OCI-LY1 (cell line): ENCODE results near the gene CPPED1.

ENCODE experiments used
- H2AFZ ChIP-seq: fragments of 200-600 bp; sonication (generic), shearing (Covaris generic); 2 replicates; pipeline ENCODE4 v1.6.0; 2014; ENCODE audit warnings: antibody characterized with exemption, mild to moderate bottlenecking, low read length
- H3F3A ChIP-seq: fragments of 200-600 bp; sonication (generic), shearing (Covaris generic); 2 replicates; pipeline ENCODE4 v1.6.0; 2014; ENCODE audit warnings: mild to moderate bottlenecking, antibody characterized with exemption, low read length, moderate library complexity; ENCODE audit not compliant: insufficient read depth
- H3K27ac ChIP-seq: fragments of 200-600 bp; sonication (generic); 2 replicates; pipeline ENCODE4 v1.5.1; 2014; ENCODE audit warnings: low read length, mixed run types, mild to moderate bottlenecking, low read depth; ENCODE audit not compliant: poor library complexity, severe bottlenecking
- H3K27me3 ChIP-seq: fragments of 200-600 bp; sonication (generic); 2 replicates; pipeline ENCODE4 v1.6.0; 2014; ENCODE audit warnings: antibody characterized with exemption, mild to moderate bottlenecking, low read length, moderate library complexity; ENCODE audit not compliant: insufficient read depth
- H3K36me3 ChIP-seq: fragments of 200-600 bp; sonication (generic); 2 replicates; pipeline ENCODE4 v1.6.1; 2014; ENCODE audit warnings: mild to moderate bottlenecking, antibody characterized with exemption, low read length, moderate library complexity, mixed read lengths; ENCODE audit not compliant: insufficient read depth
- H3K4me1 ChIP-seq: fragments of 200-600 bp; sonication (generic); 2 replicates; pipeline ENCODE4 v1.5.1; 2014; ENCODE audit warnings: mild to moderate bottlenecking, low read length, moderate library complexity; ENCODE audit not compliant: insufficient read depth, severe bottlenecking
- H3K4me2 ChIP-seq: fragments of 200-600 bp; sonication (generic), shearing (Covaris generic); 2 replicates; pipeline ENCODE4 v1.6.1; 2014; ENCODE audit warnings: low read length
- H3K4me3 ChIP-seq: fragments of 200-600 bp; sonication (generic); 2 replicates; pipeline ENCODE4 v1.5.1; 2014; ENCODE audit warnings: low read length, low read depth, mild to moderate bottlenecking, mixed read lengths; ENCODE audit not compliant: poor library complexity, severe bottlenecking
- H3K79me2 ChIP-seq: fragments of 200-600 bp; shearing (Covaris generic); 2 replicates; pipeline ENCODE4 v1.6.1; 2016; ENCODE audit warnings: mixed run types, low read length, mixed read lengths; ENCODE audit not compliant: insufficient read depth
- H3K9ac ChIP-seq: fragments of 200-600 bp; sonication (generic), shearing (Covaris generic); 2 replicates; pipeline ENCODE4 v1.6.1; 2014; ENCODE audit warnings: mild to moderate bottlenecking, low read length, mixed read lengths
- H3K9me2 ChIP-seq: fragments of 200-600 bp; sonication (generic), shearing (Covaris generic); 2 replicates; pipeline ENCODE4 v1.6.1; 2014; ENCODE audit warnings: low read depth, mild to moderate bottlenecking, low read length, mixed read lengths
- H3K9me3 ChIP-seq: fragments of 200-600 bp; shearing (Covaris generic); 2 replicates; pipeline ENCODE4 v1.6.1; 2014; ENCODE audit warnings: low read length, mixed read lengths
- H4K20me1 ChIP-seq: fragments of 200-600 bp; sonication (generic), shearing (Covaris generic); 2 replicates; pipeline ENCODE4 v1.6.0; 2016; ENCODE audit warnings: mild to moderate bottlenecking, low read length; ENCODE audit not compliant: insufficient read depth
- EZH2 ChIP-seq: fragments of 200-600 bp; sonication (generic), shearing (Covaris generic); IDR thresholded peaks from 2 replicates; pipeline ENCODE4 v1.8.0; 2017; ENCODE audit warnings: borderline replicate concordance, mixed run types, mild to moderate bottlenecking, antibody characterized with exemption, low read length, moderate library complexity, mixed read lengths
- TF ChIP-seq, protein P1 (sequence below): fragments of 200-600 bp; sonication (generic), shearing (Covaris generic); IDR thresholded peaks from 2 replicates; pipeline ENCODE4 v1.5.1; 2017; ENCODE audit warnings: mild to moderate bottlenecking, antibody characterized with exemption, low read length, moderate library complexity, mixed read lengths

CPPED1 gene

DNA sequence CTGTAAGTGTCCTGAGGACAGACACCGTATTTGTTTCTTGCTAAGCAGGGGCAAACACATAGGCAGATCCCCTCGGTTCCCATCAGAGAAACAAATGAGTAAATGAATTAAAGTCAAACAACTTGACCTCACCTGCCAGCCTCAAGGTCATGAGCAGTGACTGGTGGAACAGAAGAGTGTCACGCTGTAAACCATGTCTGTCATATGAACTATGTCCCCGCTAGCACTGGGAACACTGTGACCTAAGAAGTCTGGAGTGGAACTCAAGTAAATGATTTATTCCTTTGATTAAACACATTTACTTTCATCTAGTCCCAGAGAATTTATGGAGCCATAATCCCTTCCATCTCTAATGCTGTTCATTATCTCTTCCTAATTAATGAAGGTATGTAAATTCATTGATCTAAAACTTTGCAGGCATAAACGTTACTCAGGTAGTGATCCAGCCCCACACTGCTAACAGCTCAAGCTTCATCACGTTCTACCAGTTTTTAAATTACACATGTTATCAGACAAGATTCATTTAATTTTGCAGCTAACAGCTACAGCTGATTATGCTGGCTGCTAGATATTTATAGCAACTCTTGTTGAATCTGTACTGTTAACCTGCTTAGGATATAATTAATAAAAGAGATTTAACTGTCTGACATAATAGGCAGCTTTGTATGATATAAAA is 38.7 kb downstream of the CPPED1 start:
- Histone ChIP-seq H3K4me1 (peaks cover under 1% of the 10 kb centered on the region), H3K9ac (no peak overlapping the region), H3F3A (no peaks in the 10 kb centered on the region), H3K4me3 (no peak overlapping the region), H3K4me2 (no peak overlapping the region), H4K20me1 (no peaks in the 10 kb centered on the region), H3K9me2 (no peaks in the 10 kb centered on the region), H3K9me3 (no peaks in the 10 kb centered on the region), H3K27me3 (no peaks in the 10 kb centered on the region), H3K36me3 (no peaks in the 10 kb centered on the region), H3K79me2 (no peaks in the 10 kb centered on the region), H2AFZ (no peak overlapping the region), H3K27ac (no peak overlapping the region)
- TF ChIP-seq EZH2: no peak

DNA sequence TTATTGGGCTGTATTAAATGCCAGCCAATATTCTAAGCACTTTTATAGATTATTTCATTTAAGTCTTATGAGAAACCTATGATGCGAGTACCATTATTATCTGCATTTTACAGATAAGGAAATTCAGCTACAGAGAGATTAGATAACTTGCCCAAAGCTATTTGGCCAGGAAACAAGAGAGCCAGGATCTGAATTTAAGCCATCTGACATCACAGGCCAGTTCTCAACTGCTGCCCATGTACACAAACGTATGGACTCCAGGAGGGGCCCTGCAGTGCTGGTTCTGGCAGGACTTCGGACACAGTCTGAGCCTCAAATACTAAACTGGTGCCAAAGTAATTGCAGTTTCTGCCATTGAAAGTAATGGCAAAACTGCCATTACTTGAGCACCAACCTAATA is 40.2 kb downstream of the CPPED1 start:
- TF ChIP-seq, protein P1, sequence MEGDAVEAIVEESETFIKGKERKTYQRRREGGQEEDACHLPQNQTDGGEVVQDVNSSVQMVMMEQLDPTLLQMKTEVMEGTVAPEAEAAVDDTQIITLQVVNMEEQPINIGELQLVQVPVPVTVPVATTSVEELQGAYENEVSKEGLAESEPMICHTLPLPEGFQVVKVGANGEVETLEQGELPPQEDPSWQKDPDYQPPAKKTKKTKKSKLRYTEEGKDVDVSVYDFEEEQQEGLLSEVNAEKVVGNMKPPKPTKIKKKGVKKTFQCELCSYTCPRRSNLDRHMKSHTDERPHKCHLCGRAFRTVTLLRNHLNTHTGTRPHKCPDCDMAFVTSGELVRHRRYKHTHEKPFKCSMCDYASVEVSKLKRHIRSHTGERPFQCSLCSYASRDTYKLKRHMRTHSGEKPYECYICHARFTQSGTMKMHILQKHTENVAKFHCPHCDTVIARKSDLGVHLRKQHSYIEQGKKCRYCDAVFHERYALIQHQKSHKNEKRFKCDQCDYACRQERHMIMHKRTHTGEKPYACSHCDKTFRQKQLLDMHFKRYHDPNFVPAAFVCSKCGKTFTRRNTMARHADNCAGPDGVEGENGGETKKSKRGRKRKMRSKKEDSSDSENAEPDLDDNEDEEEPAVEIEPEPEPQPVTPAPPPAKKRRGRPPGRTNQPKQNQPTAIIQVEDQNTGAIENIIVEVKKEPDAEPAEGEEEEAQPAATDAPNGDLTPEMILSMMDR: no peak
- no peak for TF ChIP-seq EZH2
- Histone ChIP-seq H3K9me3 (no peaks in the 10 kb centered on the region), H3K4me2 (no peak overlapping the region), H3F3A (no peaks in the 10 kb centered on the region), H3K9me2 (no peaks in the 10 kb centered on the region), H3K36me3 (no peaks in the 10 kb centered on the region), H3K4me3 (no peak overlapping the region), H3K4me1 (peaks cover 15% of the 10 kb centered on the region), H2AFZ (no peak overlapping the region), H3K27me3 (no peaks in the 10 kb centered on the region), H3K9ac (no peak overlapping the region), H4K20me1 (no peaks in the 10 kb centered on the region), H3K27ac (no peak overlapping the region), H3K79me2 (no peaks in the 10 kb centered on the region)

DNA sequence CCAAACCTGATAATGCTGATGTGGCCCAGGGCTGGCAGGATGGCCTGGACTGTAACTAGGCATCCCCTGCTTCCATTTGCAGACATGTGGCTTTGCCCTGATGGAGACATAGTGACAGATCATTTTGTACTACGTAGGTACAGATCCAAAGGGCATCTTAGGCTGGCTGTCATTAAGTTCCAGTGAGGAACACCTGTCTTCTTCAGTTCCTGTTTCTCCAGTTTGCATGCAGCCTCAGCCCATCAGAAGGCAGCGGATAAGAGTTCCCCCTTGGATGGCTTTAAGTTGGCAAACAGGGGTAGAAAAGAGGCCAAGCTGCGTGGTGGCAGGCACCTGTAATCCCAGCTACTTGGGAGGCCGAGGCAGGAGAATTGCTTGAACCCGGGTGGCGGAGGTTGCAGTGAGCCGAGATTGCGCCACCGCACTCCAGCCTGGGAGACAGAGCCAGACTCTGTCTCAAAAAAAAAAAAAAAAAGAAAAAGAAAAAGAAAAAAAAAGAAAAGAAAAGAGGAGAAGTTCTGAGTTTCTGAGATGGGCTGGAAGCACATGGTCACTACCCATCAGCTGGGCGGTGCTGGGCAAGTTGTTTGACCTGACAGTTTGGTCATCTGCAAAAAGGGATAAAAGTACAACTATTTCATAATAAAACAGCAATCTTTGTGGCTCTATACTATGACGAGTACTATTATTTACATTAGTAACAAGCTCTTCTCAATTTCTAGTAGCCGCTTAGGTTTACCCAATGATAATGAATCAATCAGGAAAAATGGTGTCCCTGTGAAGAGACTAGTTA is 42.7 kb downstream of the CPPED1 start:
- Histone ChIP-seq H3K27me3 (no peaks in the 10 kb centered on the region), H3K4me3 (no peak overlapping the region), H3K4me2 (no peak overlapping the region), H3K9me3 (no peaks in the 10 kb centered on the region), H3F3A (no peaks in the 10 kb centered on the region), H3K4me1 (peaks cover 20% of the 10 kb centered on the region), H4K20me1 (no peaks in the 10 kb centered on the region), H2AFZ (no peak overlapping the region), H3K79me2 (no peaks in the 10 kb centered on the region), H3K27ac (no peak overlapping the region), H3K9me2 (no peaks in the 10 kb centered on the region), H3K9ac (no peak overlapping the region), H3K36me3 (no peaks in the 10 kb centered on the region)
- TF ChIP-seq, protein P1: no peak
- TF ChIP-seq EZH2: no peak
